Astrocyte (in vitro differentiated cells and primary cell): ENCODE data around the gene GREM2. TPM values are rescaled to one million over a fixed set of nuclear protein-coding genes. Genes with fewer than 3 reads are reported as not detected.

Experiments
- DNase-seq: peaks from one replicate; pipeline ENCODE4 v3.0.0-alpha.2; 2010; ENCODE audit warnings: low read depth
- FAIRE-seq: peaks from 2 replicates; lab custom pipeline; 2011; peaks lifted over from hg19 to GRCh38; lab: Jason Lieb, UNC
- H2AFZ ChIP-seq: 2 replicates; pipeline ENCODE4 v1.6.0; 2012; ENCODE audit warnings: low read depth, low read length, inconsistent platforms
- H3K27ac ChIP-seq: 2 replicates; pipeline ENCODE4 v1.5.1; 2011; ENCODE audit warnings: low read depth, low read length, inconsistent platforms
- H3K27me3 ChIP-seq: 2 replicates; pipeline ENCODE4 v1.6.0; 2011; ENCODE audit warnings: low read length, inconsistent platforms; ENCODE audit not compliant: insufficient read depth
- H3K36me3 ChIP-seq: 2 replicates; pipeline ENCODE4 v1.5.1; 2011; ENCODE audit warnings: low read length, inconsistent platforms; ENCODE audit not compliant: insufficient read depth
- H3K4me1 ChIP-seq: 2 replicates; pipeline ENCODE4 v1.5.1; 2011; ENCODE audit warnings: low read length, inconsistent platforms; ENCODE audit not compliant: insufficient read depth
- H3K4me2 ChIP-seq: 2 replicates; pipeline ENCODE4 v1.6.0; 2012; ENCODE audit warnings: low read length, inconsistent platforms
- H3K4me3 ChIP-seq: 2 replicates; pipeline ENCODE4 v1.5.1; 2011; ENCODE audit warnings: low read depth, mild to moderate bottlenecking, low read length, inconsistent platforms; ENCODE audit not compliant: insufficient read depth
- H3K79me2 ChIP-seq: 2 replicates; pipeline ENCODE4 v1.6.0; 2012; ENCODE audit warnings: mild to moderate bottlenecking, low read length, inconsistent platforms; ENCODE audit not compliant: insufficient read depth
- H3K9ac ChIP-seq: 2 replicates; pipeline ENCODE4 v1.6.0; 2012; ENCODE audit warnings: mild to moderate bottlenecking, low read length, inconsistent platforms
- H3K9me3 ChIP-seq: 2 replicates; pipeline ENCODE4 v1.5.1; 2012; ENCODE audit warnings: low read depth, mild to moderate bottlenecking, low read length, inconsistent platforms; ENCODE audit not compliant: insufficient read depth
- H4K20me1 ChIP-seq: 2 replicates; pipeline ENCODE4 v1.6.0; 2012; ENCODE audit warnings: low read length, inconsistent platforms; ENCODE audit not compliant: insufficient read depth
- H3K27ac Mint-ChIP-seq: one replicate; pipeline ENCODE4 v1.8.0; 2021; ENCODE audit warnings: mild to moderate bottlenecking, mixed read lengths; ENCODE audit not compliant: unreplicated experiment
- H3K27me3 Mint-ChIP-seq: one replicate; pipeline ENCODE4 v1.8.0; 2021; ENCODE audit warnings: low read depth, mixed read lengths; ENCODE audit not compliant: unreplicated experiment
- H3K36me3 Mint-ChIP-seq: one replicate; pipeline ENCODE4 v1.8.0; 2021; ENCODE audit warnings: low read depth, mixed read lengths; ENCODE audit not compliant: unreplicated experiment
- H3K4me1 Mint-ChIP-seq: one replicate; pipeline ENCODE4 v1.8.0; 2021; ENCODE audit warnings: low read depth, mixed read lengths; ENCODE audit not compliant: unreplicated experiment
- H3K4me3 Mint-ChIP-seq: one replicate; pipeline ENCODE4 v1.8.0; 2021; ENCODE audit warnings: mild to moderate bottlenecking, moderate library complexity, mixed read lengths; ENCODE audit not compliant: unreplicated experiment
- H3K9me3 Mint-ChIP-seq: one replicate; pipeline ENCODE4 v1.8.0; 2021; ENCODE audit warnings: mild to moderate bottlenecking, mixed read lengths; ENCODE audit not compliant: unreplicated experiment
- CTCF ChIP-seq: IDR thresholded peaks from 2 replicates; pipeline ENCODE4 v1.5.1; 2011; ENCODE audit warnings: low read depth, mild to moderate bottlenecking, inconsistent platforms, low read length, moderate library complexity; ENCODE audit not compliant: insufficient read depth
- EZH2 ChIP-seq: IDR thresholded peaks from 2 replicates; pipeline ENCODE4 v1.6.1; 2012; ENCODE audit warnings: mild to moderate bottlenecking, low read length, inconsistent platforms; ENCODE audit not compliant: insufficient read depth
- total RNA-seq: library from RNA; stranded (reverse); gene quantifications from 2 replicates; pipeline ENCODE4 v1.2.1, GENCODE V29; 2021

GREM2 gene
- total RNA-seq, 1 donor from 2014 or later = 0.14 TPM

DNA sequence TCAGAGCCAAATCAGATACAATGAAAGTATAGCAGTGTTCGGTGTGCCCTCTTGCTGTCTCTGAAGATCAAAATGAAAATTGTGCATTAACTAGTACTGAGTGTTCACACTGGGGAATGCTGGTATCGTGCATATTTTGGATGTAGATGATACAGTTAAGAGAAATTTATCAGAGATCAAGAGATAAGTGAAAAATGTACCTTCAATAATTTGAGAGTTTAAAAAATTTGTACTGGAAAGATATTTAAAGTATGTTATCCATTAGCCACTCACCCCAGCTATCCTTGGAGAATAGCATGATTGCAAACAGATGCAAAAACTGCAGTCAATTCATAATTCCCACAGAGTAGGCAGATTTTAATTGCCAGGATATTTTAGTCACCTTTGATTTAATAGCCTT lies 56.4 kb downstream of the GREM2 start:
- H4K20me1 ChIP-seq = no peaks in the 10 kb centered on the region
- no peak overlapping the region for H3K4me2 ChIP-seq
- no peaks in the 10 kb centered on the region for H3K27me3 ChIP-seq
- peak; percentile 41 for FAIRE-seq
- Mint-ChIP-seq H3K27me3 (no peaks in the 10 kb centered on the region), H3K4me1 (peaks cover 1% of the 10 kb centered on the region), H3K4me3 (no peak overlapping the region), H3K9me3 (no peaks in the 10 kb centered on the region), H3K27ac (no peak overlapping the region), H3K36me3 (no peaks in the 10 kb centered on the region)
- no peaks in the 10 kb centered on the region for H3K79me2 ChIP-seq
- H3K4me1 ChIP-seq = no peaks in the 10 kb centered on the region
- no peak overlapping the region for H3K4me3 ChIP-seq
- no peak overlapping the region for H3K9ac ChIP-seq
- no peak for DNase-seq
- H3K27ac ChIP-seq = no peak overlapping the region
- H3K36me3 ChIP-seq = no peaks in the 10 kb centered on the region
- H2AFZ ChIP-seq = no peak overlapping the region
- TF ChIP-seq EZH2 = no peak
- TF ChIP-seq CTCF = no peak
- no peaks in the 10 kb centered on the region for H3K9me3 ChIP-seq

- H3K9ac ChIP-seq = no peak overlapping the region
- H3K4me3 Mint-ChIP-seq = no peak overlapping the region
- H3K27ac ChIP-seq = no peak overlapping the region
- H3K27me3 Mint-ChIP-seq = peaks cover 4% of the 10 kb centered on the region
- H3K27ac Mint-ChIP-seq = no peak overlapping the region
- H3K4me3 ChIP-seq = no peak overlapping the region
- no peak overlapping the region for H3K4me2 ChIP-seq
- DNase-seq (no peak), FAIRE-seq (no peak)
- H3K4me1 Mint-ChIP-seq = peaks cover 1% of the 10 kb centered on the region
- H3K36me3 ChIP-seq = no peaks in the 10 kb centered on the region
- no peak for TF ChIP-seq EZH2
- no peak for TF ChIP-seq CTCF
- H3K9me3 ChIP-seq = no peaks in the 10 kb centered on the region
- H3K79me2 ChIP-seq = no peaks in the 10 kb centered on the region
- H3K4me1 ChIP-seq = no peaks in the 10 kb centered on the region
- H2AFZ ChIP-seq = no peak overlapping the region
- no peaks in the 10 kb centered on the region for H4K20me1 ChIP-seq
- H3K9me3 Mint-ChIP-seq = no peaks in the 10 kb centered on the region
- no peaks in the 10 kb centered on the region for H3K27me3 ChIP-seq
- no peaks in the 10 kb centered on the region for H3K36me3 Mint-ChIP-seq
Observed at GRCh38 chr1:240553351-240553750, 58.6 kb downstream of the GREM2 start.

DNA sequence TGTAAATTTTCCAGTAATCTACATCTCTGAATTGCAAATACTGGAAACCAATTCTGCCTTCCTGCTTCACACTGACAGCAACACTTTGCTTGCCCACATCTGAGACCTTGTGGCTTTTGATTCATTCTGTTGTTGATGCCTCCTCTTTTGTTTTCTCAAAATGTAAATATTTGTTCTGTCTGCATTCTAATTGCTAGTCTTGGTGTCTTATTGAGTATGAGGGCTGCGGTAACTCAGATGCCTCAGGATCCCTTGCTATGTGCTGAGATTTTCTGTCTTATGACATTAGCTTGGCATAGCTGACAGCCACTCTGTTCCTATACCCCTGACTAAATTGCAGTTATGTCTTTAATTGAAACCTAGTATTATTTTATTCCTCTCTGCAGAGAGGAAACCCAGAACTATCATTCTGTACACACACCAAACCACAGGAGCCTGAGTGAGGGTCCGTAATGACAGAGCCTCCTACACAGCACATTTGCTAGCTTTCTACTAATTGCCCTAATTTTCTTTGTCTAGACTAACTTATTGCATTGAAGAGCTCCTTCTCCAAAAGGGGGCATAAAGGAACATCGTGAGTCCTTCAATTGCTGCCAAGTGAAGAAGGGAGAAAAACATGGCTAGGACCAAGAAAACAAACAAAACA lies 72.1 kb downstream of the GREM2 start:
- Histone ChIP-seq H3K36me3 (no peaks in the 10 kb centered on the region), H2AFZ (no peak overlapping the region), H3K79me2 (no peaks in the 10 kb centered on the region), H3K9me3 (no peaks in the 10 kb centered on the region), H3K4me3 (no peak overlapping the region), H3K27ac (no peak overlapping the region), H4K20me1 (no peaks in the 10 kb centered on the region), H3K4me2 (no peak overlapping the region), H3K27me3 (no peaks in the 10 kb centered on the region), H3K4me1 (no peaks in the 10 kb centered on the region), H3K9ac (no peak overlapping the region)
- H3K4me3 Mint-ChIP-seq = no peak overlapping the region
- H3K9me3 Mint-ChIP-seq = peaks cover 1% of the 10 kb centered on the region
- peaks cover 2% of the 10 kb centered on the region for H3K4me1 Mint-ChIP-seq
- H3K27ac Mint-ChIP-seq = no peak overlapping the region
- H3K36me3 Mint-ChIP-seq = no peaks in the 10 kb centered on the region
- no peak for DNase-seq
- no peak for FAIRE-seq
- TF ChIP-seq CTCF (no peak), EZH2 (no peak)
- H3K27me3 Mint-ChIP-seq = no peaks in the 10 kb centered on the region
